ENCODE measurements around the gene RDH13.

DNA sequence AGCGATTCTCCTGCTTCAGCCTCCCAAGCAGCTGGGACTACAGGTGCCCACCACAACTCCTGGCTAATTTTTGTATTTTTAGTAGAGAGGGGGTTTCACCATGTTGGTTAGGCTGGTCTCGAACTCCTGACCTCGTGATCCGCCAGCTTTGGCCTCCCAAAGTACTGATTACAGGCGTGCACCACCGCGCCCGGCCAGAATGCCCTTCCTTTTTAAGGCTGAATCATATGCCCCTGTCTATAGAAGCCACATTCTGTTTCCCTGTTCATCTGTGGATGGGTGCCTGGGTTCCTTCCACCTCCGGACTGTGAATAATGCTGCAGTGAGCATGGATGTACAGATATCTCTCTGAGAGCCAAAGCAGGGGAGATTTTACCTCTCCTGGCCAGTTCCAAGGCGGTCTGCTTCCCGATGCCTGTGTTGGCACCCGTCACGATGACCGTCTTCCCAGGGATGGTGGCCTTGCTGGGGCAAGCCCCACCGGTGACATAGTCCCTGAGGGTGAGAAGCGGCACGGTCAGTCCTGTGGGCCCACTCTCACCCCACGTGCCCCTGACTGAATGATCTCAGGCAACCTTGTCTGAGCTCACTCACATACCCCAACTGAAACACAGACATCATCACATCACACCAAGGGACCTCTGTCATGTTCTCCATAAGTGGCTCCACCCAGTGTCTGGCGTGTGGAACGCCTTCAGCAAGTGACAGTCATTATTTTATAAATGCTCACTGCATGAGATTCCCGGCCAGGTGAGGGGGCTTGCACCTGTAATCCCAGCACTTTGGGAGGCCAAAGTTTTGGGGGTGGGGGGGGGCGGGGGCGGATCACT lies 4.0 kb downstream of the RDH13 start:
- 0 out of 2 replicates have a peak, but pooled peaks have one; percentile 7 for TF ChIP-seq CTCF (IDR thresholded peaks at IDR 0.05)
- TF ChIP-seq ZFX (IDR thresholded peaks at IDR 0.05; ENCODE audit: borderline replicate concordance), result no peak
